ENCODE data around the gene CYSRT1.

CYSRT1 gene

DNA sequence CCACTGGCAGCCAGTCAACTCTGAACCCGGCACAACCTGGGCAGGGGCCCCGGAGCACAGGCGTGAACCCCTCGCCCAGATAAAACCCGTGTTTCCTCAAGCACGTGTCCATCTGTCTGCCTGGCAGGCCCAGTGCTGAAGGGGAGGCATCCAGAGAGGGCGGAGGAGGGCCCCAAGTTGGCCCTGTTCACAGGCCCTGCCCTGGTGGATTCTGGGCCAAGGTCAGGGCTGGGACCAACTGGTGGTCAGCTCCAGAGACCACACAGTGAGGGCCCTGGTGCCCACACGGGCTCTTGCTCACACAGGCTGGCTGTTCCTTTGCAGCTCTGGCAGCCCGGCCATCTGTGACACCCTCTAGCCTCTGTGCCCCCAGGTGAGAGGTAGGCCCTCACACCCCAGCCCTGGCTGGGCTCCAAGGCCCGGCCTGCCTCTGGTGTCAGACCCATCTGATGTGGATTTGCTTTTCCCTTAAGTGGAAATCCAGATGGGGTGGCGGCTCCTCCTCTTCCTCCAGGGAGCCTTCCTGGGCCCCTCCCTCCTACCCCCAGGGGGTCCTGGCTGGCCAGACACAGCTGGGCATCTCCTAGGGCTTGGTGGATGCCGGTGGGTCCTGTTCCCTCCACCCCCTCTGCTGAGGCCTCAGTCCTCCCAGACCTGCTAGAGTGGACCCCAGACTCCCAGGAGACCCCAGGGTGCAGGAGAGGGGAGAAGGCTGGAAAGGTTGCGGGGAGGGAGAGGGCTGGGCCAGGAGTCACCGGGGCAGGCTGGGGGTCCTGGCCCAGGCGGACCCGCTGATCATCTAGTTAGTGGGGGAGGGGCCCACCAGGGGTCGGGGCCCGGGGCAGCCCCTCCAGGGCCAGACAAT is 25.6 kb downstream of the CYSRT1 start:
- no peaks in the 10 kb centered on the region for H3K27me3 ChIP-seq (ENCODE audit: control insufficient read depth, insufficient read depth, low read length)
- H3K27ac ChIP-seq (ENCODE audit: low read length), result no peak overlapping the region
- H3K9me3 ChIP-seq (ENCODE audit: control insufficient read depth, insufficient read depth, low read length), result no peaks in the 10 kb centered on the region
- DNase-seq (ENCODE audit: low read depth, low spot score), result no peak
- peaks cover 7% of the 10 kb centered on the region for H3K4me1 ChIP-seq (ENCODE audit: control insufficient read depth, insufficient read depth, low read length)
- WGBS (ENCODE audit: insufficient coverage, insufficient read length), result no CpG with 5 or more reads among the region's 18 CpGs
- no peak overlapping the region for H3K4me3 ChIP-seq (ENCODE audit: low read length)
- H3K36me3 ChIP-seq (ENCODE audit: control insufficient read depth, insufficient read depth, low read length), result no peaks in the 10 kb centered on the region; the same call in 1 of the 2 replicates

GRCh38 chr9:137251194-137251461 is 26.2 kb downstream of the CYSRT1 start, which contains the start of gene STPG3:
Gene STPG3, plus strand, starts transcription at chr9:137251286. Its CDS starts 1 bp downstream, at chr9:137251287.
- Histone ChIP-seq H3K27ac (ENCODE audit: low read length) (no peak within 1 kb of the TSS), H3K4me3 (ENCODE audit: low read length) (no peak within 1 kb of the TSS), H3K4me1 (ENCODE audit: control insufficient read depth, insufficient read depth, low read length) (peaks cover 7% of the 10 kb centered on the region), H3K9me3 (ENCODE audit: control insufficient read depth, insufficient read depth, low read length) (no peaks in the 10 kb centered on the region), H3K27me3 (ENCODE audit: control insufficient read depth, insufficient read depth, low read length) (no peaks in the 10 kb centered on the region), H3K36me3 (ENCODE audit: control insufficient read depth, insufficient read depth, low read length) (no peaks in the 10 kb centered on the region; the same call in 1 of the 2 replicates)
- no peak for DNase-seq (ENCODE audit: low read depth, low spot score)
- WGBS (ENCODE audit: insufficient coverage, insufficient read length), result no CpG with 5 or more reads among the region's 4 CpGs

GRCh38 chr9:137251490-137252268 is 26.7 kb downstream of the CYSRT1 start:
- Histone ChIP-seq H3K36me3 (ENCODE audit: control insufficient read depth, insufficient read depth, low read length) (no peaks in the 10 kb centered on the region; the same call in 1 of the 2 replicates), H3K4me3 (ENCODE audit: low read length) (no peak overlapping the region), H3K9me3 (ENCODE audit: control insufficient read depth, insufficient read depth, low read length) (no peaks in the 10 kb centered on the region), H3K27ac (ENCODE audit: low read length) (no peak overlapping the region), H3K27me3 (ENCODE audit: control insufficient read depth, insufficient read depth, low read length) (no peaks in the 10 kb centered on the region), H3K4me1 (ENCODE audit: control insufficient read depth, insufficient read depth, low read length) (peaks cover 7% of the 10 kb centered on the region)
- WGBS (ENCODE audit: insufficient coverage, insufficient read length), result no CpG with 5 or more reads among the region's 22 CpGs
- DNase-seq (ENCODE audit: low read depth, low spot score), result no peak

DNA sequence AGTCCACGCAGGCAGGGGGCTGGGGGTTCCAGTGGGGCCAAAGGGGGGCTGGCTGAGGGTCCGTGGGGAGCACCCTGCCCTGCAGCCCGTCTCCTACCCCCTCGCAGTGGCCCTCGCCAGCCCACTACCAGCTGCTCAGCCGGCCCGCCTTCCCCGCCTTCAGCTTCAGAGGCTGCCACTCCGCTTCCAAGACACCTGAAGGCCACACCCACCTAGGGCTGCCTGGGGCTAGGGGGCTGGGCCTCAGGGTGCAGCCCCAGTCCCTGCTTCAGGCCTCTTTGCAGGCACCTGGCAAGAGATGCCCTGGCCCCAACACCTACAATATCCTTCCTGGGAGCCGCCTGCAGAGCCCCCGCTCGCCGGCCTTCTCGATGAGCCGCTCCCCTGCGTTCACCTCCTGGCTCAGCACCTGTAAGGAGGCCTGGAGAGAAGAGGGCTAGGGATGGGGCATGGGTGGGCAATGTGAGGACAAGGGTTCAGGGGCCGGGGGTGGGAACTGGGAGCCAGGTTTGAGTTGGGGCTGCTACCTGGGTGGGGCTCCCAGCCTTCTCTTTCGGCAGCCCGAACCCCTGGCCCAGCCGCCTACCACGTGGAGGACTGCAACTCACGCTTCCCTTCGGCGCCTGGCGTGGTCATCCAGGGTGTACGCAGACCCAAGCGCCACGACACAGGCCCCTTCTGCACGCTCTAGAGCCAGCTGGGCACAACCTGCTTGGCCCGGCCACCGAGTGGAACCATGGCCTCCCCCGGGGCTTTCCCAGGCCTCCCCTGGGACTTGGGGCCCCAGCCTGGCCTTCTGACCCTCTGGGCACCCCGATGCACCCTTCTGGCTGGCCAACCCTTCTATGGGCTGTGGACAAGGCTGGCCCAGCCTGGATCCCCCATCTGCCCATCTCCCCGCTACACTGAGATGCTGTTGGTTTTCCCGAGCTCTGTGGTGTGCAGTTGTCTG is 27.9 kb downstream of the CYSRT1 start:
- no peaks in the 10 kb centered on the region for H3K27me3 ChIP-seq (ENCODE audit: control insufficient read depth, insufficient read depth, low read length)
- H3K4me3 ChIP-seq (ENCODE audit: low read length), result no peak overlapping the region
- WGBS (ENCODE audit: insufficient coverage, insufficient read length), result no CpG with 5 or more reads among the region's 35 CpGs
- no peak overlapping the region for H3K27ac ChIP-seq (ENCODE audit: low read length)
- no peaks in the 10 kb centered on the region for H3K9me3 ChIP-seq (ENCODE audit: control insufficient read depth, insufficient read depth, low read length)
- DNase-seq (ENCODE audit: low read depth, low spot score), result no peak
- peaks cover 3% of the 10 kb centered on the region for H3K36me3 ChIP-seq (ENCODE audit: control insufficient read depth, insufficient read depth, low read length)
- H3K4me1 ChIP-seq (ENCODE audit: control insufficient read depth, insufficient read depth, low read length), result peaks cover 7% of the 10 kb centered on the region

DNA sequence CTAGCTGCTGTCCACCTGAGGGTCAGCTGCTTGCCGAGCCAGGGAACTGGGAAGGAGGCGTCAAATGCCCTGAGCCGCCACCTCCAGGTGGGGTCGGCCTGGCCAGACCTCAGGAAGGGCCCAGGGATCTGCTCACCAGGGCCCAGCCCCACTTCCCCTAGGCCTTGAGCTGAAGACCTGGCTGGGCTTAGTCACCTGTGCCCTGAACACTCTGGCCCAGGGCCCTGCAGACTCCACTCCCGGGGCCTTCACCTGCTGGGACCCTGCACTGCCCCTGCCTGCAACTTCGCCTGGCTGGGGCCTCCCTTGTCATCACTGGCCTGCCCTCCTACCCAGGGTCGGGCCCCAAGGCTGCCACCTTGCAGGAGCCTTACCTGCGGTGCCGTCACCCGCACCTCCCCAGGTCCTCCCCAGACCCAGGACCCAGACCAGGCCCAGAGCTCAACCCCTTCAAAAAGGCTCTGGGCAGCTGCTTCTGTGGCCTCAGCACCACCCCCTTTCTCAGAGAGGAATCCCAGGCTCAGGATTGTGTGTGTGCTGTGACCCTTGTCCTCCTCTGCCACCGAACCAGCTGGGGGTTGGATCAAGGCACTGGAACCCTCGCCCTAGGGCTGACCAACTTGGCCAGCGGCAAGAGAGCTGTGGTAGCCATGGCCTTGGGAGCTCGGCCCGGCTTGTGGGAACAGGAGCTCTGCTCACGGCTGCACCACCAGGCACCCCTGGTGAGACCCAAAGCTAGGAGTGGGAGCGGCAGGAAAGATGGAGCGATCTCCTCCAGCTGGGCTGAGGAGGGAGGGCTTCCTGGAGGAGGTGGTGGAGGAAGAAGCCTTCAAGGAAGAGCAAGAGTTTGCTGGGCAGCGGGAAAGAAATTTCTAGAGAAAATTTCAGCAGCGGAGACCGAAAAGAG is 29.0 kb downstream of the CYSRT1 start:
- peaks cover 4% of the 10 kb centered on the region for H3K36me3 ChIP-seq (ENCODE audit: control insufficient read depth, insufficient read depth, low read length)
- no peaks in the 10 kb centered on the region for H3K27me3 ChIP-seq (ENCODE audit: control insufficient read depth, insufficient read depth, low read length)
- no peak overlapping the region for H3K27ac ChIP-seq (ENCODE audit: low read length)
- peak overlapping the region; percentile 58; the same call in 1 of the 2 replicates for H3K4me3 ChIP-seq (ENCODE audit: low read length)
- no peak for DNase-seq (ENCODE audit: low read depth, low spot score)
- WGBS (ENCODE audit: insufficient coverage, insufficient read length), result no CpG with 5 or more reads among the region's 21 CpGs
- H3K4me1 ChIP-seq (ENCODE audit: control insufficient read depth, insufficient read depth, low read length), result peaks cover 7% of the 10 kb centered on the region
- no peaks in the 10 kb centered on the region for H3K9me3 ChIP-seq (ENCODE audit: control insufficient read depth, insufficient read depth, low read length)

GRCh38 chr9:137254624-137255447 is 29.9 kb downstream of the CYSRT1 start, which contains the start of gene NELFB:
Gene NELFB, plus strand, starts transcription at chr9:137255327.
- Histone ChIP-seq H3K27ac (ENCODE audit: low read length) (no peak within 1 kb of the TSS), H3K9me3 (ENCODE audit: control insufficient read depth, insufficient read depth, low read length) (no peaks in the 10 kb centered on the region), H3K36me3 (ENCODE audit: control insufficient read depth, insufficient read depth, low read length) (peaks cover 7% of the 10 kb centered on the region), H3K27me3 (ENCODE audit: control insufficient read depth, insufficient read depth, low read length) (no peaks in the 10 kb centered on the region), H3K4me1 (ENCODE audit: control insufficient read depth, insufficient read depth, low read length) (peaks cover 7% of the 10 kb centered on the region), H3K4me3 (ENCODE audit: low read length) (peak within 1 kb of the TSS; percentile 58)
- DNase-seq (ENCODE audit: low read depth, low spot score), result no peak
- WGBS (ENCODE audit: insufficient coverage, insufficient read length), result no CpG with 5 or more reads among the region's 105 CpGs

DNA sequence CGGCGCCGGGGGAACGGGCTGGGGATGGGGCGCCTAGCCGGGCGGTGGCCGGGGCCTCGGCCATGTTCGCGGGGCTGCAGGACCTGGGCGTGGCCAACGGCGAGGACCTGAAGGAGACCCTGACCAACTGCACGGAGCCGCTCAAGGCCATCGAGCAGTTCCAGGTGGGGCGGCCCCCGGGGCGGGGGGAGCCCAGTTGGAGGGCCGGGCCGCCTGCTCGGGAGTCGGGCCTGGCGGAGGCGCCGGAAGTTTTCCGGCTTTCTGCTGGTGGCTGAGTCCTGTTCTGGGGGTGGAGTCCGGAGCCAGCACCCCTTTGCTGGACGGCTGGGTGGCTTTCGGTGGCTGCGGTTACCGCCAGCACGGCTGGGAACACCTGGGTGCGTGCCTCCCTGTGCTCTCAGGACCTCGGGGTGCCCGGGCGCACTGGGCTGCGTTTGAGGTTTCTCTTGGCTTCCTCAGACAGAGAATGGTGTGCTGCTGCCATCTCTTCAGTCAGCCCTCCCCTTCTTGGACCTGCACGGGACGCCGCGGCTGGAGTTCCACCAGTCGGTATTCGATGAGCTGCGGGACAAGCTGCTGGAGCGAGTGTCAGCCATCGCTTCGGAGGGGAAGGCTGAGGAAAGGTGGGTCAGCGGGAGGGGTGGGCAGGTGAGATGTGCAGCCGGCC is 30.6 kb downstream of the CYSRT1 start:
- Histone ChIP-seq H3K9me3 (ENCODE audit: control insufficient read depth, insufficient read depth, low read length) (no peaks in the 10 kb centered on the region), H3K4me1 (ENCODE audit: control insufficient read depth, insufficient read depth, low read length) (peaks cover 5% of the 10 kb centered on the region), H3K27me3 (ENCODE audit: control insufficient read depth, insufficient read depth, low read length) (no peaks in the 10 kb centered on the region), H3K4me3 (ENCODE audit: low read length) (peak overlapping the region; percentile 58), H3K27ac (ENCODE audit: low read length) (no peak overlapping the region), H3K36me3 (ENCODE audit: control insufficient read depth, insufficient read depth, low read length) (peaks cover 7% of the 10 kb centered on the region)
- WGBS (ENCODE audit: insufficient coverage, insufficient read length), result no CpG with 5 or more reads among the region's 51 CpGs
- DNase-seq (ENCODE audit: low read depth, low spot score), result no peak

DNA sequence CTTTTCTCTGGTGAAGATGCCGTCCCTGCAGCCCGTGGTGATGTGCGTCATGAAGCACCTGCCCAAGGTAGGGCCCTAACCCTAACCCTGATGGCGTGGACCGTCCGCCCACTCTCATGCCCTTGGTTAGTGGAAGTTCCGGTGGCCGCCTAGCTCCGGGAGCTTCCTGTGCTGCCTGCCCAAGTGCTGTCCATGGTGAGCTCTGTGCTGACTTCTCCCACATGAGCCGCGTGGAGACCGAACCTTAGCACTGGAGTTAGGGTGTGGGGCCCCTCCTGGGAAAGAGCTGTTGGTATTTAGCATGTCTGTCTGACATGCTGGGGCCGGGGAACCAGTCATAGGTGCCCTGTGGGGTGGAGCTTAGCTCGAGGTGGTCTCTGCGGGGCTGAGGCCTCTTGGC is 31.4 kb downstream of the CYSRT1 start:
- Histone ChIP-seq H3K36me3 (ENCODE audit: control insufficient read depth, insufficient read depth, low read length) (peaks cover 7% of the 10 kb centered on the region), H3K27me3 (ENCODE audit: control insufficient read depth, insufficient read depth, low read length) (no peaks in the 10 kb centered on the region), H3K4me3 (ENCODE audit: low read length) (no peak overlapping the region), H3K9me3 (ENCODE audit: control insufficient read depth, insufficient read depth, low read length) (no peaks in the 10 kb centered on the region), H3K27ac (ENCODE audit: low read length) (no peak overlapping the region), H3K4me1 (ENCODE audit: control insufficient read depth, insufficient read depth, low read length) (peaks cover 4% of the 10 kb centered on the region)
- no peak for DNase-seq (ENCODE audit: low read depth, low spot score)
- WGBS (ENCODE audit: insufficient coverage, insufficient read length), result no CpG with 5 or more reads among the region's 15 CpGs

Measured in iPS DF 6.9 (cell line).